K562 (cell line): ENCODE data around the gene BPTF. TPM values are rescaled to one million over a fixed set of nuclear protein-coding genes. Genes with fewer than 3 reads are reported as not detected.

Experiments
- CHCHD3 ChIP-seq: fragments of 250-450 bp; sonication (Bioruptor Pico); IDR thresholded peaks from 2 replicates; pipeline ENCODE4 v2.1.2; 2022; ENCODE audit warnings: mild to moderate bottlenecking
- ETV6 ChIP-seq, 3 experiments: fragments of 150-350 bp in 1 of 3; sonication (generic) in 1 of 3; formaldehyde crosslinking in 1 of 3; IDR thresholded peaks; 2 replicates each; pipeline versions ENCODE4 v1.6.1 to v1.8.0; 2014 to 2022; ENCODE audit warnings: borderline replicate concordance in 2 of 3, low read depth in 2 of 3, antibody characterized with exemption in 1 of 3, low read length in 1 of 3, mild to moderate bottlenecking in 1 of 3, missing genetic modification reagents in 1 of 3
- JUN ChIP-seq, 2 experiments: sonication (generic) in 1 of 2; formaldehyde crosslinking in 1 of 2; IDR thresholded peaks; 2 replicates each; pipeline versions ENCODE4 v1.6.1 to v1.8.0; 2012 to 2022; ENCODE audit warnings: borderline replicate concordance in 2 of 2, mild to moderate bottlenecking in 2 of 2, improper control_type of control experiment in 1 of 2, low read depth in 1 of 2, low read length in 1 of 2, missing genetic modification reagents in 1 of 2
- NBN ChIP-seq: fragments of 450-650 bp; IDR thresholded peaks from 2 replicates; pipeline ENCODE4 v1.6.1; 2016; ENCODE audit warnings: low read depth, mild to moderate bottlenecking
- NR2F6 ChIP-seq: fragments of 450-650 bp; formaldehyde crosslinking; IDR thresholded peaks from 2 replicates; pipeline ENCODE4 v1.4.0; 2020; ENCODE audit warnings: mild to moderate bottlenecking
- NR3C1 ChIP-seq: sonication (generic); formaldehyde crosslinking; IDR thresholded peaks from 2 replicates; pipeline ENCODE4 v1.8.1; 2022; ENCODE audit warnings: missing genetic modification reagents
- POLR2A ChIP-seq: fragments of 450-650 bp; conservative IDR thresholded peaks from 2 replicates; pipeline ENCODE4 v1.6.1; 2016
- TARDBP ChIP-seq: fragments of 450-650 bp; IDR thresholded peaks from 2 replicates; pipeline ENCODE4 v1.6.1; 2016
- U2AF1 ChIP-seq: fragments of 200-400 bp; formaldehyde crosslinking; optimal IDR thresholded peaks from 2 replicates; pipeline ENCODE3; 2017; ENCODE audit warnings: mild to moderate bottlenecking, low read depth, low read length, moderate library complexity
- ZNF124 ChIP-seq: sonication (generic); formaldehyde crosslinking; IDR thresholded peaks from 2 replicates; pipeline ENCODE4 v1.8.1; 2022; ENCODE audit warnings: missing genetic modification reagents
- ZNF316 ChIP-seq: fragments of 450-650 bp; IDR thresholded peaks from 2 replicates; pipeline ENCODE4 v1.6.1; 2016
- ZNF324 ChIP-seq: fragments of 250-450 bp; sonication (Bioruptor Pico); IDR thresholded peaks from 2 replicates; pipeline ENCODE4 v1.4.0; 2020; ENCODE audit warnings: mild to moderate bottlenecking
- ZNF75A ChIP-seq: fragments of 450-650 bp; formaldehyde crosslinking; IDR thresholded peaks from 2 replicates; pipeline ENCODE4 v1.4.0; 2020; ENCODE audit warnings: mild to moderate bottlenecking
- ZSCAN32 ChIP-seq: fragments of 450-650 bp; formaldehyde crosslinking; IDR thresholded peaks from 2 replicates; pipeline ENCODE4 v1.4.0; 2020; ENCODE audit warnings: mild to moderate bottlenecking, moderate library complexity
- polyA plus RNA-seq, 8 experiments: library from polyadenylated mRNA; depleted of rRNA in 4 of 8; stranded (reverse) in 5 of 8; unstranded in 3 of 8; fragments of >200 nt; fragmentation: Nextera tagmentation in 2 of 8; fragmentation: Illumina TruSeq in 1 of 8; extraction: Ambion mirVana in 2 of 8; extraction: Trizol in 1 of 8; gene quantifications; 2 replicates each; pipeline versions ENCODE4 v1.2.1 to v1.2.3, GENCODE V29; 2011 to 2014; ENCODE audit warnings: inconsistent platforms in 1 of 8, missing spikeins in 1 of 8
- total RNA-seq, 7 experiments: library from RNA; depleted of rRNA in 6 of 7; stranded (reverse); fragments of >200 nt in 6 of 7; fragmentation: Illumina TruSeq in 2 of 7; extraction: Trizol in 2 of 7; gene quantifications; 2 replicates each; pipeline versions ENCODE4 v1.2.1 to v1.2.3, GENCODE V29; 2011 to 2021; ENCODE audit warnings: low replicate concordance in 1 of 7
- TF ChIP-seq, protein P1 (sequence below): sonication (generic); formaldehyde crosslinking; IDR thresholded peaks from 2 replicates; pipeline ENCODE4 v1.8.0; 2023; ENCODE audit warnings: mild to moderate bottlenecking, missing genetic modification reagents
- TF ChIP-seq, protein P2 (sequence below): sonication (generic); formaldehyde crosslinking; IDR thresholded peaks from 2 replicates; pipeline ENCODE4 v1.8.1; 2023; ENCODE audit warnings: mild to moderate bottlenecking, missing genetic modification reagents
- TF ChIP-seq, protein P3 (sequence below): sonication (generic); formaldehyde crosslinking; IDR thresholded peaks from 2 replicates; pipeline ENCODE4 v1.8.1; 2023; ENCODE audit warnings: mild to moderate bottlenecking, missing genetic modification reagents
- TF ChIP-seq, protein P4 (sequence below), 2 experiments: fragments of 450-650 bp; conservative IDR thresholded peaks; 2 replicates each; pipeline ENCODE4 v1.6.1; 2017; ENCODE audit warnings: mild to moderate bottlenecking in 2 of 2, moderate library complexity in 2 of 2

The BPTF gene
- total and polyA plus RNA-seq, 9 of the 15 experiments (the other 6 are each of a cell fraction or from before 2014, with no cell fraction given), result 12.5 to 52.1 (median 26.9) TPM

DNA sequence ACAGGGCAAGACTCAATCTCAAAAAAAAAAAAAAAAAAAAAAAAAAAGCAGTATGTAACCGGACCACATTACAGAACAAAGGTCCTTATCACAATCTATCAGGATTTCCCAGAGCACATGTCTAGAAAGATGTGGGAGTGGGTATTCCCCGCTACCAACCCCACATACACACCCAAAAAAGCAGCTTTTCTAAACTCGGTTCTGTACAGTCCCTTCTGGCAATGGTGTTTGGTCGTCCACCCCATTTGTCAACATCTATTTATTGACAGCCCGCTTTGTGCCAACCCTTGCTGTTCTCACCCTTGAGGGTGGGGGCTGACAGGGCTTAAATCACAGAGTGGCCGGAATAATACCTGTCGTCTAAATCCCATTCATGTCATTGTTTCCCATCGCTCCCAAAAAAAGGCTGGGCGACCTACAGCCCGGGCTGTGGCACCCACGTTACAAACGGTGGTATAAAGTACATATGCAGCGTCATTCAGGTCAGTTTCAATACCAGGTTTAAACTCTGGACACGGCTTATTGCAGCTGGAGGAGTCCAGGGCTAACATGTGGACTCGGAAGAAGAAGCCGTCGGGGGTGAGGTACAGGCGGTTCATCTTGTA, 167.3 kb downstream of the BPTF start (continued):
- TF ChIP-seq, protein P1, sequence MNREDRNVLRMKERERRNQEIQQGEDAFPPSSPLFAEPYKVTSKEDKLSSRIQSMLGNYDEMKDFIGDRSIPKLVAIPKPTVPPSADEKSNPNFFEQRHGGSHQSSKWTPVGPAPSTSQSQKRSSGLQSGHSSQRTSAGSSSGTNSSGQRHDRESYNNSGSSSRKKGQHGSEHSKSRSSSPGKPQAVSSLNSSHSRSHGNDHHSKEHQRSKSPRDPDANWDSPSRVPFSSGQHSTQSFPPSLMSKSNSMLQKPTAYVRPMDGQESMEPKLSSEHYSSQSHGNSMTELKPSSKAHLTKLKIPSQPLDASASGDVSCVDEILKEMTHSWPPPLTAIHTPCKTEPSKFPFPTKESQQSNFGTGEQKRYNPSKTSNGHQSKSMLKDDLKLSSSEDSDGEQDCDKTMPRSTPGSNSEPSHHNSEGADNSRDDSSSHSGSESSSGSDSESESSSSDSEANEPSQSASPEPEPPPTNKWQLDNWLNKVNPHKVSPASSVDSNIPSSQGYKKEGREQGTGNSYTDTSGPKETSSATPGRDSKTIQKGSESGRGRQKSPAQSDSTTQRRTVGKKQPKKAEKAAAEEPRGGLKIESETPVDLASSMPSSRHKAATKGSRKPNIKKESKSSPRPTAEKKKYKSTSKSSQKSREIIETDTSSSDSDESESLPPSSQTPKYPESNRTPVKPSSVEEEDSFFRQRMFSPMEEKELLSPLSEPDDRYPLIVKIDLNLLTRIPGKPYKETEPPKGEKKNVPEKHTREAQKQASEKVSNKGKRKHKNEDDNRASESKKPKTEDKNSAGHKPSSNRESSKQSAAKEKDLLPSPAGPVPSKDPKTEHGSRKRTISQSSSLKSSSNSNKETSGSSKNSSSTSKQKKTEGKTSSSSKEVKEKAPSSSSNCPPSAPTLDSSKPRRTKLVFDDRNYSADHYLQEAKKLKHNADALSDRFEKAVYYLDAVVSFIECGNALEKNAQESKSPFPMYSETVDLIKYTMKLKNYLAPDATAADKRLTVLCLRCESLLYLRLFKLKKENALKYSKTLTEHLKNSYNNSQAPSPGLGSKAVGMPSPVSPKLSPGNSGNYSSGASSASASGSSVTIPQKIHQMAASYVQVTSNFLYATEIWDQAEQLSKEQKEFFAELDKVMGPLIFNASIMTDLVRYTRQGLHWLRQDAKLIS, result 0 out of 2 replicates have a peak, but pooled peaks have one; percentile 40
- TF ChIP-seq ZNF316 (0 out of 2 replicates have a peak, but pooled peaks have one; percentile 29), U2AF1 (no peak), NR2F6 (CRISPR knock-in tag) (no peak), ETV6 (IDR thresholded peaks at IDR 0.05; ENCODE audit: borderline replicate concordance in 1 of 2, low read depth in 2 of 2, low read length in 1 of 2) (0 out of 4 replicates have a peak, but pooled peaks of 1 of the 2 experiments have one; percentile 8), ETV6 (CRISPR knock-in tag; IDR thresholded peaks at IDR 0.05; ENCODE audit: borderline replicate concordance) (no peak), CHCHD3 (CRISPR knock-in tag) (no peak), NR3C1 (CRISPR knock-in tag) (no peak), ZSCAN32 (no peak), ZNF324 (CRISPR knock-in tag) (no peak), JUN (IDR thresholded peaks at IDR 0.05; ENCODE audit: borderline replicate concordance, low read depth, low read length) (no peak), JUN (CRISPR knock-in tag; IDR thresholded peaks at IDR 0.05; ENCODE audit: borderline replicate concordance) (no peak), ZNF75A (CRISPR knock-in tag) (no peak), TARDBP (no peak), NBN (no peak), POLR2A (no peak), ZNF124 (CRISPR knock-in tag) (no peak)
- TF ChIP-seq, protein P2, sequence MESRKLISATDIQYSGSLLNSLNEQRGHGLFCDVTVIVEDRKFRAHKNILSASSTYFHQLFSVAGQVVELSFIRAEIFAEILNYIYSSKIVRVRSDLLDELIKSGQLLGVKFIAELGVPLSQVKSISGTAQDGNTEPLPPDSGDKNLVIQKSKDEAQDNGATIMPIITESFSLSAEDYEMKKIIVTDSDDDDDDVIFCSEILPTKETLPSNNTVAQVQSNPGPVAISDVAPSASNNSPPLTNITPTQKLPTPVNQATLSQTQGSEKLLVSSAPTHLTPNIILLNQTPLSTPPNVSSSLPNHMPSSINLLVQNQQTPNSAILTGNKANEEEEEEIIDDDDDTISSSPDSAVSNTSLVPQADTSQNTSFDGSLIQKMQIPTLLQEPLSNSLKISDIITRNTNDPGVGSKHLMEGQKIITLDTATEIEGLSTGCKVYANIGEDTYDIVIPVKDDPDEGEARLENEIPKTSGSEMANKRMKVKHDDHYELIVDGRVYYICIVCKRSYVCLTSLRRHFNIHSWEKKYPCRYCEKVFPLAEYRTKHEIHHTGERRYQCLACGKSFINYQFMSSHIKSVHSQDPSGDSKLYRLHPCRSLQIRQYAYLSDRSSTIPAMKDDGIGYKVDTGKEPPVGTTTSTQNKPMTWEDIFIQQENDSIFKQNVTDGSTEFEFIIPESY, result no peak
- TF ChIP-seq, protein P3, sequence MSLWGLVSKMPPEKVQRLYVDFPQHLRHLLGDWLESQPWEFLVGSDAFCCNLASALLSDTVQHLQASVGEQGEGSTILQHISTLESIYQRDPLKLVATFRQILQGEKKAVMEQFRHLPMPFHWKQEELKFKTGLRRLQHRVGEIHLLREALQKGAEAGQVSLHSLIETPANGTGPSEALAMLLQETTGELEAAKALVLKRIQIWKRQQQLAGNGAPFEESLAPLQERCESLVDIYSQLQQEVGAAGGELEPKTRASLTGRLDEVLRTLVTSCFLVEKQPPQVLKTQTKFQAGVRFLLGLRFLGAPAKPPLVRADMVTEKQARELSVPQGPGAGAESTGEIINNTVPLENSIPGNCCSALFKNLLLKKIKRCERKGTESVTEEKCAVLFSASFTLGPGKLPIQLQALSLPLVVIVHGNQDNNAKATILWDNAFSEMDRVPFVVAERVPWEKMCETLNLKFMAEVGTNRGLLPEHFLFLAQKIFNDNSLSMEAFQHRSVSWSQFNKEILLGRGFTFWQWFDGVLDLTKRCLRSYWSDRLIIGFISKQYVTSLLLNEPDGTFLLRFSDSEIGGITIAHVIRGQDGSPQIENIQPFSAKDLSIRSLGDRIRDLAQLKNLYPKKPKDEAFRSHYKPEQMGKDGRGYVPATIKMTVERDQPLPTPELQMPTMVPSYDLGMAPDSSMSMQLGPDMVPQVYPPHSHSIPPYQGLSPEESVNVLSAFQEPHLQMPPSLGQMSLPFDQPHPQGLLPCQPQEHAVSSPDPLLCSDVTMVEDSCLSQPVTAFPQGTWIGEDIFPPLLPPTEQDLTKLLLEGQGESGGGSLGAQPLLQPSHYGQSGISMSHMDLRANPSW (CRISPR knock-in tag), result no peak
- TF ChIP-seq, protein P4, sequence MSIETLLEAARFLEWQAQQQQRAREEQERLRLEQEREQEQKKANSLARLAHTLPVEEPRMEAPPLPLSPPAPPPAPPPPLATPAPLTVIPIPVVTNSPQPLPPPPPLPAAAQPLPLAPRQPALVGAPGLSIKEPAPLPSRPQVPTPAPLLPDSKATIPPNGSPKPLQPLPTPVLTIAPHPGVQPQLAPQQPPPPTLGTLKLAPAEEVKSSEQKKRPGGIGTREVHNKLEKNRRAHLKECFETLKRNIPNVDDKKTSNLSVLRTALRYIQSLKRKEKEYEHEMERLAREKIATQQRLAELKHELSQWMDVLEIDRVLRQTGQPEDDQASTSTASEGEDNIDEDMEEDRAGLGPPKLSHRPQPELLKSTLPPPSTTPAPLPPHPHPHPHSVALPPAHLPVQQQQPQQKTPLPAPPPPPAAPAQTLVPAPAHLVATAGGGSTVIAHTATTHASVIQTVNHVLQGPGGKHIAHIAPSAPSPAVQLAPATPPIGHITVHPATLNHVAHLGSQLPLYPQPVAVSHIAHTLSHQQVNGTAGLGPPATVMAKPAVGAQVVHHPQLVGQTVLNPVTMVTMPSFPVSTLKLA (conservative IDR thresholded peaks at IDR 0.05), result peak in 1 of 2 experiments; percentile 31; a peak in 1 of 4 replicates
